ENCODE data around the gene ZDHHC8.

ZDHHC8 gene

DNA sequence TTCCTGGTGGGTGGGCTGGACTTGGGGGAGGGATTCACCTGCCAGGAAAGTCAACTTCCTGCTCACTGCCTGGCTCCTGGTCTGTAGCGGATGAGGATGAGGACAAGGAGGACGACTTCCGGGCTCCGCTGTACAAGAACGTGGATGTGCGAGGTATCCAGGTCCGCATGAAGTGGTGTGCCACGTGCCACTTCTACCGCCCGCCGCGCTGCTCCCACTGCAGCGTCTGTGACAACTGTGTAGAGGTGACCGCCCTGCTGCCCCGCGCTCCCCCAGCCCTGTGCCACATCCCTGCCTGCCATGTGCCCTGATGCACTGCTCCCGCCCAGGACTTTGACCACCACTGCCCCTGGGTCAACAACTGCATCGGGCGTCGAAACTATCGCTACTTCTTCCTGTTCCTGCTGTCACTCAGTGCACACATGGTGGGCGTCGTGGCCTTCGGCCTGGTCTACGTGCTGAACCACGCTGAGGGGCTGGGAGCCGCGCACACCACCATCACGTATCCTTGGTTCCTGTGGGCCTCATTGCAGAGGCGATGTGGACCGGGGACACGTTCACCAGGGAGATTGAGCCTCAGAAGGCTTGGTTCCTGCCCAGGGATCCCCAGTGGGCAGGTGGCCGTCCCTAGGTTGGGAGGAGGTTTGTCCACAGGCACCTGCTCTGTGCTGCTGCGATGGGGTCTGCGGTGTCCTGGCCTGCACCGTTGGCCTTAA is 7.9 kb downstream of the ZDHHC8 start:
- TF ChIP-seq, protein P1, sequence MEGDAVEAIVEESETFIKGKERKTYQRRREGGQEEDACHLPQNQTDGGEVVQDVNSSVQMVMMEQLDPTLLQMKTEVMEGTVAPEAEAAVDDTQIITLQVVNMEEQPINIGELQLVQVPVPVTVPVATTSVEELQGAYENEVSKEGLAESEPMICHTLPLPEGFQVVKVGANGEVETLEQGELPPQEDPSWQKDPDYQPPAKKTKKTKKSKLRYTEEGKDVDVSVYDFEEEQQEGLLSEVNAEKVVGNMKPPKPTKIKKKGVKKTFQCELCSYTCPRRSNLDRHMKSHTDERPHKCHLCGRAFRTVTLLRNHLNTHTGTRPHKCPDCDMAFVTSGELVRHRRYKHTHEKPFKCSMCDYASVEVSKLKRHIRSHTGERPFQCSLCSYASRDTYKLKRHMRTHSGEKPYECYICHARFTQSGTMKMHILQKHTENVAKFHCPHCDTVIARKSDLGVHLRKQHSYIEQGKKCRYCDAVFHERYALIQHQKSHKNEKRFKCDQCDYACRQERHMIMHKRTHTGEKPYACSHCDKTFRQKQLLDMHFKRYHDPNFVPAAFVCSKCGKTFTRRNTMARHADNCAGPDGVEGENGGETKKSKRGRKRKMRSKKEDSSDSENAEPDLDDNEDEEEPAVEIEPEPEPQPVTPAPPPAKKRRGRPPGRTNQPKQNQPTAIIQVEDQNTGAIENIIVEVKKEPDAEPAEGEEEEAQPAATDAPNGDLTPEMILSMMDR (IDR thresholded peaks at IDR 0.05; ENCODE audit: insufficient read depth, low read length, missing control alignments), result no peak
- ChIA-PET POLR2A (no interaction called here), CTCF (no interaction called here)
- H3K4me3 ChIP-seq (ENCODE audit: low read depth, low read length), result no peak overlapping the region
- no peak for DNase-seq (ENCODE audit: low read depth, low spot score)

GRCh38 chr22:20140107-20140445 is 8.5 kb downstream of the ZDHHC8 start:
- ChIA-PET POLR2A (no interaction called here), CTCF (no interaction called here)
- H3K4me3 ChIP-seq (ENCODE audit: low read depth, low read length), result no peak overlapping the region
- DNase-seq (ENCODE audit: low read depth, low spot score), result no peak
- TF ChIP-seq, protein P1 (IDR thresholded peaks at IDR 0.05; ENCODE audit: insufficient read depth, low read length, missing control alignments), result no peak

DNA sequence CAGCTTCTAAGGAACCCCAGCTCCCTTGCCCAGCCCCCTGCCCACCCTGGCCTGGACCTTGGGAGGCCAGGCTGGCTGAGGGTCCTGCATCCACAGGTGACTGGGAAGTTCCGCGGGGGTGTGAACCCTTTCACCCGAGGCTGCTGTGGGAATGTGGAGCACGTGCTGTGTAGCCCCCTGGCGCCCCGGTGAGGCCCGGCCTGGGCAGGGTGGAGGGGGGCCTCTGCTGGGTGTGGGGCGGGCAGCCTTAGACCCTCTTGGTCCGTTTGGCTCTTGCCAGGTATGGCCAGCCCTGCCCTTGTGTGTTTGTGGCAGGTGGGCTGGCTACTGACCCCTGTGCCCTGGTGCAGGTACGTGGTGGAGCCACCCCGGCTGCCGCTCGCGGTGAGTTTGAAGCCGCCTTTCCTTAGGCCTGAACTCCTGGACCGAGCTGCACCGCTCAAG is 8.9 kb downstream of the ZDHHC8 start:
- ChIA-PET CTCF (no interaction called here), POLR2A (no interaction called here)
- TF ChIP-seq, protein P1 (IDR thresholded peaks at IDR 0.05; ENCODE audit: insufficient read depth, low read length, missing control alignments), result no peak
- H3K4me3 ChIP-seq (ENCODE audit: low read depth, low read length), result no peak overlapping the region
- no peak for DNase-seq (ENCODE audit: low read depth, low spot score)

- peak; percentile 55 for DNase-seq (ENCODE audit: low read depth, low spot score)
- no peak overlapping the region for H3K4me3 ChIP-seq (ENCODE audit: low read depth, low read length)
- POLR2A ChIA-PET, result no interaction called here
- TF ChIP-seq, protein P1 (IDR thresholded peaks at IDR 0.05; ENCODE audit: insufficient read depth, low read length, missing control alignments), result no peak
- CTCF ChIA-PET, result no interaction called here
Measured at GRCh38 chr22:20141186-20142077, 9.8 kb downstream of the ZDHHC8 start.

DNA sequence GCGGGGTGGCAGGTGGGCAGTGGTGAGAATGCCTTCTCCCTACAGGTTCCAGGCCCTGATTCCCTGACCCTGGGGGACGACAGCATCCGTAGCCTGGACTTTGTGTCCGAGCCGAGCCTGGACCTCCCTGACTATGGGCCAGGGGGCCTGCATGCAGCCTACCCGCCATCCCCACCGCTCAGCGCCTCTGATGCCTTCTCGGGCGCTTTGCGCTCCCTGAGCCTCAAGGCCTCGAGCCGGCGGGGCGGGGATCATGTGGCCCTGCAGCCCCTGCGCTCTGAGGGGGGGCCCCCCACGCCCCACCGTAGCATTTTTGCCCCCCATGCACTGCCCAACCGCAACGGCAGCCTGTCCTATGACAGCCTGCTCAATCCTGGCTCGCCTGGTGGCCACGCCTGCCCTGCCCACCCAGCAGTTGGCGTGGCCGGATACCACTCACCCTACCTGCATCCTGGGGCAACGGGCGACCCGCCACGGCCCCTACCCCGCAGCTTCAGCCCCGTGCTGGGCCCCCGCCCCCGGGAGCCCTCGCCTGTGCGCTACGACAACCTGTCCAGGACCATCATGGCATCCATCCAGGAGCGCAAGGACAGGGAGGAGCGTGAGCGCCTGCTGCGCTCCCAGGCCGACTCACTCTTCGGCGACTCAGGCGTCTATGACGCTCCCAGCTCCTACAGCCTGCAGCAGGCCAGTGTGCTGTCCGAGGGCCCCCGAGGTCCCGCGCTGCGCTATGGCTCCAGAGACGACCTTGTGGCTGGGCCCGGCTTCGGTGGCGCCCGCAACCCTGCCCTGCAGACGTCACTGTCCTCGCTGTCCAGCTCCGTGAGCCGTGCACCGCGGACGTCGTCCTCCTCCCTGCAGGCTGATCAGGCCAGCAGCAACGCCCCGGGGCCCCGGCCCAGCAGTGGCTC is 11.4 kb downstream of the ZDHHC8 start:
- DNase-seq (ENCODE audit: low read depth, low spot score), result no peak
- TF ChIP-seq, protein P1 (IDR thresholded peaks at IDR 0.05; ENCODE audit: insufficient read depth, low read length, missing control alignments), result no peak
- POLR2A ChIA-PET, result no interaction called here
- H3K4me3 ChIP-seq (ENCODE audit: low read depth, low read length), result no peak overlapping the region
- CTCF ChIA-PET, result no interaction called here
